Erythroblast (primary cell): Measurements from ENCODE around the gene WFS1.

Source experiments
- GATA1 ChIP-seq: IDR thresholded peaks from 2 replicates; pipeline ENCODE4 v1.6.1; 2011; ENCODE audit warnings: low read depth, mild to moderate bottlenecking, control low read depth, low read length, moderate library complexity
- POLR2A ChIP-seq: IDR thresholded peaks from 2 replicates; pipeline ENCODE4 v1.6.1; 2011; ENCODE audit warnings: mild to moderate bottlenecking, low read length

- TF ChIP-seq POLR2A = no peak
- no peak for TF ChIP-seq GATA1
Observed at GRCh38 chr4:6290256-6290655, 20.6 kb downstream of the WFS1 start.
